ENCODE results near the gene ANKRD1. TPM values are rescaled to one million over a fixed set of nuclear protein-coding genes. Genes with fewer than 3 reads are reported as not detected.

Gene ANKRD1
- polyA plus RNA-seq, 4 donors = 0.45 to 1.2 (median 0.88) TPM

DNA sequence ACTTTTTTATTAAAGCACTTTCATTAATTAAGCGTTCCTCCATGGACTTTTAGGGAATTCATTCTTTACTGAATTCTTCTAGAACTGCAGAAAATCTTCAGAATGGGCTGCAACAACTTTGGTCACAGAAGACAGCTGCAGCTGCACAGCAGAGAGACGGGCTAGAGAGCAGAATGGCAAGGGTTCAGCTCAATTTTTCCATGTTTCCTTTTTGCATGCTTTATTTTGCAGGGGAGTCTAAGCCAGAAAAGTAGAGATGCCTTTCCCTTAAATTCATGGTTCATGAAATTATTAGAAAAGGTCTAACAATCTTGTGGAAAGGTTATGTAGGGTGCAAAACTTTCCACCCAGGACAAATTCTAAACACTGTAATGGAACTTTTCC is 15.4 kb upstream of the ANKRD1 start:
- no peak for DNase-seq (ENCODE audit: low read depth in 4 of 4, low spot score in 3 of 4)

DNA sequence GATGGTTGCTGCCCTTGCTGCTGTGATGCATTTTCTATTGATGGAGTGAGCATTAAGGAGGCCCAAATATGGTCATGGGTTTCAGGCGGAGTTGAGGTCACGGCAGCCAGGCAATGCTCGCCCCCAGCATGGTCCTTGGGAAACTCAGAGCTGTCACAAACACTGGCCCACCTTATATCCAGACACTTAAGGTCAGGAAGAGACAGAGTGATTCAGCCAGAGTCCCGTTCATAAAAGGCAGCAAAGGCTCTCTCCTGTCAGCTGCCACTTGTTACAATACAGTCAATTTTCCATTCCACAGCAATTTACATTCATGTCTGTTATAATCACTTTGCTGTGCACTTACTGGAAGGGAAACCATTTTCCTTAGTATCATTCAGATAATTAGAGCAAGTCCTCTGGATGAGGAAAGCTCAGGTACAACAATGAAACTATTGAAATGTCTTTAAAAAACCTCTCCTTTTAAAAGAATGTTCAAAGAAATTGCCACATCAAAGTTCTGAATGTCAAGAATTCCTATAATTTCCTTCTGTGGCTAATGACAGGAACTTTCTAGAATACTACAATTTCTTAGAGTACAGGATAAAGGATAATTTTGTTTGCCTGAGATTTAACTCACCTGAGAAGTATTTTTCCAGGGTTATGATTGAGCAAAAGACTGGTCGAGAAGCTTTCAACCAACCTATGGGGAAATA is 14.8 kb upstream of the ANKRD1 start:
- no peak for DNase-seq (ENCODE audit: low read depth in 4 of 4, low spot score in 3 of 4)

DNA sequence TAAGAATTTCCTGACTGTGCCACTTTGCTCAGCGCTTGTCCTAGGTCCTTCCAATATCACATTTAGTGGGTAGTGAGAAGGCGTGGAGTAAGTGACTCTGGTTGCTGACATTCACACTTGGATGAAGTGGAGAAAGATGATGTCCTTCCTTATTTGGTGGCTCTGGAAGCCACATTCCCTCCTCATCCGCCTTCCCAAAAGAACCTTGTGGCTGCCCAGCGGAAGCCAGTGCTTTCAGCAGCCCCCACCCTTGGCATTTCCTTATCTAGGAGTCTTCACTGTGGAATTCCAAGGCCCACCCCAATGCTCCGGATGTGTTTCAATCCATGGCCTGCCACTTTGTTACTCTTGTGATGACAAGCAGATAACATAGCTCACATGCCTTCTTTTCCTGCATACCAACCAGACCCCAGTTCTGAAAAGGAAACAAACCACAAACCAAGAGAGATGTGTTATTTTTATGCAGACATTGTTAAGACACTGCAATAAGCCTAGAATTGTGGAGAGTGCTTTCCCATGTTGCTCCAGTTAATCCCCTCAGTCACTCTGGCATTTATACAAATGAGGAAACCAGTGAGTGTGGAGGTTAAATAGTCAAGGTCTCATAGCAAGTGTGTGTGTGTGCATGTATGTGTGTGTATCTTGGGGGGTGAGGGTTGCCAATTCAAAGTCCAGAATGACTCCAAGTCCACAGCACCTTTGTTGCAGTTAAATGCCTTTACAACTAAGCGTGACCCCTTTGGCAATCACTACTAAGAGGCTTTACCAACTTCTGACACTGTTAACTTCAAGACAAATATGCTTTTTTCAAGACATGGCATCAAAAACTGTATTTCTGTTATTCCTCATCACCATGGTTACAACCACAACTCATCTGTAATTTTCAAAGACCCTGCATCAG is 10.3 kb upstream of the ANKRD1 start:
- DNase-seq (ENCODE audit: low read depth in 4 of 4, low spot score in 3 of 4) = peak in 2 of 4 donors; percentile 23 to 31

DNA sequence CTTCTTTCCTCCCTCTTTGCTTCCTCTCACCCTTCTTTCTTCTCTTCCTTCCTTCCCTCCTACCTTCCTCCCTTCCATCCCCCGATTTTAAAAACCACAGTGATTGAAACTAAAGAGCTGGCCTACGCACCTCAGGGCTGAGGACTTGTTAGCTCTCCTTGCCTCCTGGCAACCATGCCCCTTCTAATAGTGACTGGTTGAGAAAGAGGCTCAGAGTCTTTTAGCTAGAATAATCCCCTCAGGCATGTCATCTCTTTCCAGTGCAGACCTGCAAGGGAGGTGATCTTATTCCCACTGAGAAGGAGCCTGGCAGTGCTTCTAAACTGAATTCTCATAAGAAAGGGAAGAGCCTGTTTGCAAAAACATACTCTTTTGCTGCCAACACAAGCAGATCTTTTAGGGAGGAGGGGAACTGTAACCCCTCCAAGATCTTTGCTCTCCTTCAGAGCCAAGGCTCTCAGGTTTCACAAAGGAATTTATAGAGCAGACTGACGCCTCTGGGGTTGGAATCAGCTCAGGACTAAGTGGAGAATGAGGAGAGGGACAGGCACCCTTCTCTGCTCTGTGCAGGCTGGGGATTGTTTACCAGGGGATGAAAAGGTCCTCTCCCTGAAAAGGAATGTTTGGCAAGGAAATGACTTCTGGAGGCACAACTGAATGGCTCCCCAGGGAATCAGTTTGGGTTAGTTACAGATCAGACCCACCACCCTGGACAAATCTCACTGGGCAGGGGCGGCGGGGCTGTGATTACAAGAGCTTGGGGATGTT is 9.4 kb upstream of the ANKRD1 start:
- peak in 2 of 4 donors; percentile 23 to 41 for DNase-seq (ENCODE audit: low read depth in 4 of 4, low spot score in 3 of 4)

DNA sequence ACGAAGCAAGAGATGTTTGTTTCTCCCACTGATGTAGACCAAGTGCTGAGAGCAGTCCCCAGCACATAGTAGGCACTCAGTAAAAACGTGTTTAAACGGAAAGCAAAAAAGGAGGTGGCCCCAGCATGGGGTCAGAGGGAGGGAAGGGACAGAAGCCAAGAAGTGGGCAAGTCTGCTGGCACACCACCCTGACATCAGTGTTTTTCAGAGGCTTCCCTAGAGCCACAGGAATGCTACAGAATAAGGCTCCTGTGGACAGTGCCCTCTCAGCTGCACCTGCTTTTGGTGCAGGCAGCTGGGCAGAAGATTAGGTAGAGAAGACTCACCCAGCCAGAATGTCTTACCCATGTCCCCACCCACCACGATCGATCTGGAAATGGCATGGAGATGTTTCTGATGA is 8.3 kb upstream of the ANKRD1 start:
- no peak for DNase-seq (ENCODE audit: low read depth in 4 of 4, low spot score in 3 of 4)

DNA sequence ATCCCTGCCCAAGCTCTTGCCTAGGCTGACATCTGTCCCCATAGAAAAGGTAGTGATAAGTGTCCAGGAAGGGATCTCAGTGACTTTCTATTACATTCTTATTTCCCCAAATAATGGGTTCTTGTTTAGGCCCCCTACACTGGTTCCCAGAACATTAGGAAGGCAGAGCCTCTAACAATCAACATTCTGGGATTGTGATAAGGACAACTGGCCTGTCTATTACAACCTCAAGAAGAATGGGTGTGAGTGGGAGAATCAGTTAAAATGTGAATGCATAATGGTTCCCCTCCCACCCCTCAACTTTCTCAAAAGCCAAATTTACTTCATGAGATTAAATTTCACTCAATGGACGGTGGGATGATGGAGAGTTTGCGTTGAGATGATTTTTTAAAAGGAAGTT is 6.4 kb upstream of the ANKRD1 start:
- DNase-seq (ENCODE audit: low read depth in 4 of 4, low spot score in 3 of 4) = no peak

DNA sequence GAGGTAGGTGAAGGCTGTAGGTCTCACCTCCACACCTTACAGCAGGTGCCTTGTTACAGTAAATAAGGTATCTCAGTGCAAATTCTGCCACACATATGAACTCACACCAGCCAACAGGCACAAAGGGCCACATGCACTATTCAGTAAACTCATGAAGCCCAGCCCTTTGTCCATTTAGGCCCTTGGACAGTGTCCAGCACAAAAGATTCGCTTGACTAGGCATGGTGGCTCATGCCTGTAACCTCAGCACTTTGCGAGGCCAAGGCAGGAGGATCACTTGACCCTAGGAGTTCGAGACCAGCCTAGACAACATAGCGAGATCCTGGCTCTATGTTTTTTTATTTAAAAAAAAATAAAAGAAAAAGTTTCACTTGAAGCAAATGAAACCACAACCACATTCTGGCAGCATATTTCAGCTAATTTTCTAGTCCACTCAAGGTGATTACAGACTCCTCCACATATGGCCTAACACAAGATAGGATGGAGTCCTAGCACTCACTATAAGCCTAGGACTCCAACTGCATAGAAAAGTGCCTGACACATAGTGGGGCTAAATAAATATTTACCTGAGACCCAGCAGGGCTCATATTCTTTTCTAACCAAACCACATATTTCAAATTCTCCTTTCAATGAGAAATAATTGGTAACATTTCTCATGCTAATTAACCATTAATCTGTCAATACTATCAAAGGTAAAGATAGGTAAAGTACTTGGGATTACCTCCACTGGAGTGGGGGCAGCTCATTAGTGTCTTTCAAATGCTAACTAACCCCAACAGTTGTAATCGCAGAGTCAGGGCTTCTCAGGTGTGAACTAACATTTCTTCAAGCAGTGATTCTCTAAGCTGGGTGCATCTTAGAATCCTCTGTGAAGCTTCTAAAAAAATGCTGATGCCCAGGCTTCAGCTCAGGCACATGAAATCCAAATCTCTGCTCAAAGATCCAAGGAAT is 4.5 kb upstream of the ANKRD1 start:
- DNase-seq (ENCODE audit: low read depth in 4 of 4, low spot score in 3 of 4) = no peak

DNA sequence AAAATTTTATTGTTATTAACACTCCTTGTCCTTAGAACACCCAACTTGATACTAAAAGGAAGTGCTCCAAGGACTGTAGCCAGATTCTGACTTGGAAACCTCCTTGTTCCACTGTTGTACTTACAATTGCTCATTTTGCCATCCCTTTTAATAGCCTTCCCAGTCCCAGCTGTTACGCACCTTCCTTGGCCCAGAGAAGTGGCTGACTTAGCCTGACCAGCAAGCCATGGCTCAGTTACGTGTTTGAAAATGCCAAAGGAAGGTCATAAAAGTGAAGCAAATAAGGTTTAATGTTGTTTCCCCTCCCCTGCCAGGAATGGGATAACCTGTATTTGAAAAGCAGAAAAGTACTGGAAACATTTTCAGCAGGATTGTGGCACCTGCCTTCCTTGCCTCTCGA is 3.7 kb upstream of the ANKRD1 start:
- DNase-seq (ENCODE audit: low read depth in 4 of 4, low spot score in 3 of 4) = no peak

DNA sequence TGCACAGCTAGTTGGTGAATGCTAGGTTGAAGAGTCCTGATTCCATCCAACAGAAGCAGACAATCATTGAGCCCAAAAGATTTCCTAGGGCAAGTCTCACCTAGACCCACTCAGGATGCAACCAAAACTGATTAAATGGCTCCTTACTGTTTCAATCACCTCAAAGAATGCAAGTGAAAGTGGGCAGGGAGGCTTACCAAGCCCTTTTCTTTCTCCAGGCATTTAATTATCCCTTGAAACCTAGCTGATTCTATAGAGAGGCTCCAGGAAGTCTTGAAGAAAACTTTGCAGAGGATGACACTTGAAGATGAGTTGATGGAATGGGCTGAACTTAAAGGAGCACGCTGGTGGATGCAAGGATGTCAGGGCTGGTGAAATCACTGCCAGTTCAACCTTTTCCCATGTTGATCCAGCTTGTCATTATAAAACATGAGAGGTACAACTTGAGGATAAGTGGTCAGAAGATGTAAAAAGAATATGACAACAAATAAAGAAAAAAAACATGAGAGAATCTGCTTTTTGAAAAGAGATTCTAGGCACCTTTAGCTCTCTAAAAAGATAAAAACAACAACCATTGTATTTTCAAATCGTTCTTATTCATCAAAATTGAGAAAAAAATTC is 2.3 kb upstream of the ANKRD1 start:
- DNase-seq (ENCODE audit: low read depth in 4 of 4, low spot score in 3 of 4) = no peak

DNA sequence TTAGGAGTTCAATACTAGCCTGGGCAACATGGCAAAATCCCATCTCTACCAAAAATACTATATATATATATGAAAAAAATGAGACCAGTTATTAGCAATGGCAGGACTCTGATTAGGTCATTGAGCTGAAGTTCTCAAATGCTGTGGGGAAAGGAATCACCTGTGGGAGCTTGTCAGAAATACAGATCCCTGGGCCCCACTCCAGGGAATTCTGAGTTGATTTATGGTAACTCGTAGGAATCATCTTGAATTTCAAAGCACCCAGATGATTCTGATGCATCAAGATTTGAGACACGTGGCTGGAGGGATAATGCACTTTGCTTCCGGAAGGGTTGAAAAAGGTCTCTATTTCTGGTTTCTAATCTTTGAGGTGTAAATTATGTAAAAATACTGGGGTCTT is 1.0 kb upstream of the ANKRD1 start:
- no peak for DNase-seq (ENCODE audit: low read depth in 4 of 4, low spot score in 3 of 4)

DNA sequence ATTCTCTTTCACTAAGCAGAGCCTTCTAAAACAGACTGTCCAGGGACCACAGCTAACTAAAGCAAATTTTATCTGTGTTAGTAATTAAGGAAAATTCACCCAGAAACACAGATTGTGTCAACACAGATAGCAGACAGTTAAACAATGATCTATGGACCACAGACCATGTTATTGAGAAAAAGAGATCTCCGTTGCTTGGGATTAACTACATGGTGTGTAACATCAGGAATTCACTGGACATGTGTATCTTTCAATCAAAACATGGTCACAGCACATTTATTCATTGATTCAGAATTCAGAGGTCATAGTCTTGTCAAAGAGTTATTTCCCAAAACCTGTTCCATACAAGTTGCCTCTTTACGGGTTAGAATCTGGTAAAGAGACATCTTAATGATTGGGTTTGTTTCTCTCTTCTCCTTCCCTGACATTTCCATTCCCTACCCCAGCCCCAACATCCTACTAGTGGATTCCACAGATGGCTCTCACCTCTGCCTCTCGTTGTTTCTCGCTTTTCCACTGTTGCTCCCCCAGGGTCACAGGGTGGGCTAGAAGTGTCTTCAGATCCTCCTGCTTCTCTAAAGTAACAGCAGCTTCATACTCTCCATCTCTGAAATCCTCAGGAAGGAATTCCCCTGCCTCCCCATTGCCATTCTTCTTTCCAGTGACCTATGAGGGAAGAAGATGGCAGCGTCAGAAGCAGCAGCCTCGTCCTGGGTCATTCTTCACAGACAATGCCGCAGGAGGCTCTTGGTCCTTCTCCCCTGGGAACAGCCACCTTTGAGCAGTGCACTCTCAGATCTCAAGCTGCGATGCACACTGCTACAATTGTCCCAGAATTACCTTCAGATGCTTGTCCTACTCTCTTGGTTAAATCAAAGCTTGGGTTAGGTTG is 958 bp downstream of the ANKRD1 start:
- no peak for DNase-seq (ENCODE audit: low read depth in 4 of 4, low spot score in 3 of 4)

DNA sequence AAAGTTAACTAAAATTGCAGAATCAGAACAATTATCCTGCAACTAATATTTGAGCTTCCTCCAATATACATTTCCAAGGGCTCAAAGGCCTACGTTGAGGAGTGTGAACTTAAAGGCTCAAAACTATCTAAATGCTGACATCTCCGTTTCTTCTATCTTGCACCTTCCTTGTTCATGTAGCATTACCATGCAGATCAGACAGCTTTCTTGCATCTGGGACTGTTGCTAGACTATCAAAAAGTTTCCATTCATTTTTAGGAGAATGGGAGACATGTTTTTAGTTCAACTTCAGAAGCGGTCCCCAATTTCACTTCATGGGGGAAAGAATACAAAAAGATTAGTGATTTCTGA is 2.9 kb downstream of the ANKRD1 start:
- DNase-seq (ENCODE audit: low read depth in 4 of 4, low spot score in 3 of 4) = no peak

DNA sequence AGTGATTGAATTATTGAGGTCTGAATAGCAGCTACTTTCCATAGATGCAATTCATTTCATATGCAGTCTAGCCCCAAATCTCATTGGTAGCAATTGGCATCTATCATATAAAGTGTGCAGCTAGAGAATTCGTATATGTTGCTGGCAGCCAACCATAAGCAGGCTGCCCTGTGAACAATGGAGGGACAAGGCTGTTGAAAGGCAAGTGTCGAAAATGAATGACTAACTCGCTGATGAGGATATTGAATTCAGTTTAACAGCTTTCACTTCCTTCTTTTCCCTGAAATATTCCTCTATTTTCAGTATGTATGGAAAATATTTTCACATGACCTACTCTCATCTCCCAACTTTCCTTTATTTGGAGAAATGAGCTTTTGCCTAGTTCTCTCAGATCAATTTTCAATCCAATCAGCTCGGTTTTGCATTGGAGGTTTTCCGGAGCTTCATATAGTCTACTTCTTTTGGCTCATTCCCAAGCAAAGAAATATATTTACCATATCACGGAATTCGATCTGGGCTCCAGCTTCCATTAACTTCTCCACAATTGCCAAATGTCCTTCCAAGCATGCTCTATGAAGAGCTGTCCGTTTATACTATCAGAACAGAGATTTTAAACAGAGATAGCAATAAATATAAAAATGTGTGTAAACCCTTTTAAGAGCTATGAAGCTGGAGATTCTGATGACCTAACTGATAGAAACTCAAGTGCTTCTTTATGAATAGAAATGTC is 3.5 kb downstream of the ANKRD1 start:
- DNase-seq (ENCODE audit: low read depth in 4 of 4, low spot score in 3 of 4) = no peak

DNA sequence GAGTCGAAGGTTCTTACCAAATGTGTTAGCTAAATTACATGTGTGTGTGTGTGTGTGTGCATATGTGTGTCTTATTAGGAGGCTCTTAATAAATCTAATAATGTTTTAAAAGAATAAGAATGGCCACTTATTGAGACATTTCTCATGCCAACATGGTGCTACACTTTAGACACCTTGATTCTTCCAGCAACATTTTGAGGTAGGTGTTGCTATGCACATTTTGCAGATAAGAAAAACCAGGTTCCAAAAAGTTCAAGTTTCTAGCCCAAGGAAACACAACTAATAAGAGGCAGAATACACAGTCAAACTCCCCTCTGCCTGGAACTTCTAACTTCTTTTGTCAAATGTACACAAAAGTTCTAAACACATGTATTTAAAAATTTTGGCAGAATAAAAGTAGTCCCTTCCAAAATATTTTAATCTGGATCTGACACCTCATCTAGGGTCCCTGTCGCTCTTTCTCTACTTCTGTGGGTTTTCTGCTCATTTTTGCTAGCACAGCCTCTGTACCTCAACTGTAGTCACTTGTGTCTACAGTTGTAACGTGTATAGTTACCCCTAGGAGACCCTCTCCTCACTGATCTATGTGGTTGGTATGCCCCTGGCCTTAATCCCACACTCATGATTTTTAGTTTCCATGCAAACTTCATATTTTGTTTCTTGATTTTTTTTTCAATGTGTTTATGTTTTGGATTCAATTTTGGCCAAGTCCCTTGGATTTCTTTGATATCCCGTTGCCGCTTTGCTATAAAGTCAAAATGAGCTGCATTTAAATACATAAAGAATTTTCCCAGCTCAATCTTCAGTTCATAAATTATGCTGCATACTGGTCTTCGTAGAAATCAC is 4.3 kb downstream of the ANKRD1 start:
- no peak for DNase-seq (ENCODE audit: low read depth in 4 of 4, low spot score in 3 of 4)

DNA sequence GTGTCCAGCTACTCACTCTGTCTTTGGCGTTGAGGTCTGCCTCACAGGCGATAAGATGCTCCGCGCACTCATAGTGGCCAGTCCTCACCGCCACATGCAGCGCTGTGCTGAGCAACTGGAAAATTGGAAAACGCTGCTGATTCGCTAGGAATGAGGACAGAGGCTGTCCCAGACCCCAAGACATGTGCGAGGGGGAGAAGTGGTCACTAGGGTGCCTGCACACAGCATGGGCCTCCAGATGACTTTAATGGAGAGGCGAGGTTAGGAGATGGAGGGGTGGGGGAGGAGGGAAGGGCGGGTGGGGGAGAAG is 5.2 kb downstream of the ANKRD1 start:
- DNase-seq (ENCODE audit: low read depth in 4 of 4, low spot score in 3 of 4) = no peak

DNA sequence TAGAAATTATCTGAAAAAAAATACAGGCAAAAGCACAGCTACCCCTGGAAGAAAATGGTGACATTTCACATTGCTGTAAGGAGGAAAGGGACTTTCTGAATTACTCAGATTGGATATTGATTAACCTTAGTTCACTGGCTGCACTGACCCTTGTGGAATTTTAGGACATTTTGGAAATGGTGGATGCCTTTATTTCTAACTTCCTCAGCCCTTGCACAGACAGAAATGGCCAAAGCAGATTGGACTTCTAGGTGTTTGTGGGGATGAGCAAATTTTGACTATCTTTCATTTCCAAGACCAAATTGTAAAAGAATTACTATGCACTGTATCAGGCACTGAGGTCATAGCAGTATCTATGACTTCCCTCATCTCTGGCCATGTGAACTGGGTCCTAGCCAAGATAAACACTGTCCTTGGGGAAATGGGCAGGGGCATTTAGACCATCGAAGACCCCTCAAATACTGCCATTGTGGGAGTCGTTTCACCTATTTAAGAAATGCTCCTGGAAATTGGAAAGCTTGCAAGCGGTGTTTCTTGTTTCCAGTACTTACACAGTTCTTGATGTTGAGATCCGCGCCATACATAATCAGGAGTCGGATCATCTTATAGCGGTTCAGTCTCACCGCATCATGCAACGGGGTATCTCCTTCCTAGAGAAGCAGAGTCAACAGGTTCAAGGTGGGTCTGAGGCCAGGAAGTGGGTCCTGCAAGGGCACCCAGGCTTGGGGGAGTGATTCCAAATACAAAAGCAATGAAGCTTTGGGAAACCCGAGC is 5.7 kb downstream of the ANKRD1 start:
- DNase-seq (ENCODE audit: low read depth in 4 of 4, low spot score in 3 of 4) = no peak
